Parathyroid adenoma (tissue), 2 donors: ENCODE results near the gene ENPP7.

ENCODE experiments used
- H2AFZ ChIP-seq: fragments of 300-600 bp; sonication (generic); one replicate; pipeline ENCODE4 v1.7.0; 2017; ENCODE audit warnings: antibody characterized with exemption, mild to moderate bottlenecking
- H3K27ac ChIP-seq: fragments of 300-600 bp; sonication (generic); one replicate; pipeline ENCODE4 v1.7.0; 2017
- H3K27me3 ChIP-seq: fragments of 300-600 bp; sonication (generic); one replicate; pipeline ENCODE4 v1.7.0; 2017; ENCODE audit warnings: low read length; ENCODE audit not compliant: control insufficient read depth, insufficient read depth
- H3K36me3 ChIP-seq: fragments of 300-600 bp; sonication (generic); one replicate; pipeline ENCODE4 v1.7.0; 2017; ENCODE audit warnings: low read length; ENCODE audit not compliant: control insufficient read depth, insufficient read depth
- H3K4me1 ChIP-seq: fragments of 300-600 bp; sonication (generic); one replicate; pipeline ENCODE4 v1.7.0; 2017; ENCODE audit warnings: control low read depth
- H3K4me2 ChIP-seq: fragments of 300-600 bp; sonication (generic); one replicate; pipeline ENCODE4 v1.7.0; 2017; ENCODE audit warnings: low read length
- H3K4me3 ChIP-seq: fragments of 300-600 bp; sonication (generic); one replicate; pipeline ENCODE4 v1.7.0; 2017; ENCODE audit warnings: low read depth, low read length
- H3K79me2 ChIP-seq: fragments of 300-600 bp; sonication (generic); one replicate; pipeline ENCODE4 v1.7.0; 2017; ENCODE audit warnings: control low read depth
- H3K9ac ChIP-seq: fragments of 300-600 bp; sonication (generic); one replicate; pipeline ENCODE4 v1.7.0; 2017; ENCODE audit warnings: mild to moderate bottlenecking
- H3K9me3 ChIP-seq: fragments of 300-600 bp; sonication (generic); one replicate; pipeline ENCODE4 v1.7.0; 2017; ENCODE audit warnings: low read length; ENCODE audit not compliant: control insufficient read depth
- CTCF ChIP-seq: fragments of 300-600 bp; sonication (generic); IDR thresholded peaks from one replicate; pipeline ENCODE4 v1.7.0; 2017; ENCODE audit warnings: antibody characterized with exemption, mild to moderate bottlenecking
- donor health status: primary hyperparathyroidism.

ENPP7 gene

DNA sequence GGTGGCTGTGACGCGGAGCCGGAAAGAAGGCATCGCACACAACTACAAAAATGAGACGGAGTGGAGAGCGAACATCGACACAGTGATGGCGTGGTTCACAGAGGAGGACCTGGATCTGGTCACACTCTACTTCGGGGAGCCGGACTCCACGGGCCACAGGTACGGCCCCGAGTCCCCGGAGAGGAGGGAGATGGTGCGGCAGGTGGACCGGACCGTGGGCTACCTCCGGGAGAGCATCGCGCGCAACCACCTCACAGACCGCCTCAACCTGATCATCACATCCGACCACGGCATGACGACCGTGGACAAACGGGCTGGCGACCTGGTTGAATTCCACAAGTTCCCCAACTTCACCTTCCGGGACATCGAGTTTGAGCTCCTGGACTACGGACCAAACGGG lies 4.4 kb downstream of the ENPP7 start:
- Histone ChIP-seq H3K4me3 (no peak overlapping the region), H3K9ac (no peak overlapping the region), H3K4me2 (no peak overlapping the region), H3K36me3 (no peaks in the 10 kb centered on the region), H3K27me3 (no peaks in the 10 kb centered on the region), H3K9me3 (no peaks in the 10 kb centered on the region), H3K27ac (no peak overlapping the region), H3K4me1 (no peaks in the 10 kb centered on the region), H3K79me2 (no peaks in the 10 kb centered on the region), H2AFZ (no peak overlapping the region)
- no peak for TF ChIP-seq CTCF

DNA sequence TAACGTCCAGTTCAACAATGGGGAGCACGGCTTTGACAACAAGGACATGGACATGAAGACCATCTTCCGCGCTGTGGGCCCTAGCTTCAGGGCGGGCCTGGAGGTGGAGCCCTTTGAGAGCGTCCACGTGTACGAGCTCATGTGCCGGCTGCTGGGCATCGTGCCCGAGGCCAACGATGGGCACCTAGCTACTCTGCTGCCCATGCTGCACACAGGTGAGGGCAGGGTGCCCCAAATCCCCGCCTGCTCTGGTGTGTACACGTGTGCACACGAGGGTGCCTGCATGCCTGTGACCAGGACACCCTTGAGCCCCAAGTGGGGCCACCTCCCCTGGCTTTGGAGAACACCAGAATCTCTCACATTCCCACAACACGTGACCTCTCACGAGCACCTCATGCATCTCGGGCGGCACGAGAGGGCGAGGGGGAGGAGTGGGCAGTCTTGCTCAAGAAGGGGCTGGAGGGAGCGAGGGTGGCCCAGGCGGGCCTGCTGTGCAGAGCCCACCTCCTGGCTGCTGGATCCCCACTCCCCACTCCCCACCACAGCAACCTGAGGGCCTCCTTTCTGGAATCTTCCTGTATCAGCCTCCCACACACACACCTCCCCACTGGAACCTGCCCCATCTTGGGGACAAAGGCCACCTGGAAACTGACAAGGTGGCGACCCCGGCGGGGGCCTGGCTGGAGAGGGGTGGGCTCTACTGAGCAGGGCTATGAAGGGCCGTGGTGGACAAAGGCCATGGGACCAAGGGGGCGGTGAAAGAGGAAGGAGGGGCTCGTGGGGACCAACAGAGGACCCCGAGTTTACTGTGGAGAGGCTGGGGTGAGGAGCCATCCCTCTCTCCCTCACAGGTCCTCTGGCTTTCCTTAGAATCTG lies 6.5 kb downstream of the ENPP7 start:
- H3K4me2 ChIP-seq: no peak overlapping the region
- no peak overlapping the region for H3K27ac ChIP-seq
- no peaks in the 10 kb centered on the region for H3K79me2 ChIP-seq
- H3K9me3 ChIP-seq: no peaks in the 10 kb centered on the region
- H3K9ac ChIP-seq: no peak overlapping the region
- no peaks in the 10 kb centered on the region for H3K27me3 ChIP-seq
- no peak overlapping the region for H2AFZ ChIP-seq
- no peaks in the 10 kb centered on the region for H3K4me1 ChIP-seq
- H3K36me3 ChIP-seq: no peaks in the 10 kb centered on the region
- H3K4me3 ChIP-seq: no peak overlapping the region
- no peak for TF ChIP-seq CTCF

GRCh38 chr17:79737922-79738578 lies 7.3 kb downstream of the ENPP7 start:
- Histone ChIP-seq H3K27ac (no peak overlapping the region), H3K4me1 (no peaks in the 10 kb centered on the region), H3K27me3 (no peaks in the 10 kb centered on the region), H3K9ac (no peak overlapping the region), H3K4me2 (no peak overlapping the region), H3K79me2 (no peaks in the 10 kb centered on the region), H3K4me3 (no peak overlapping the region), H2AFZ (no peak overlapping the region), H3K9me3 (no peaks in the 10 kb centered on the region), H3K36me3 (no peaks in the 10 kb centered on the region)
- TF ChIP-seq CTCF: no peak

DNA sequence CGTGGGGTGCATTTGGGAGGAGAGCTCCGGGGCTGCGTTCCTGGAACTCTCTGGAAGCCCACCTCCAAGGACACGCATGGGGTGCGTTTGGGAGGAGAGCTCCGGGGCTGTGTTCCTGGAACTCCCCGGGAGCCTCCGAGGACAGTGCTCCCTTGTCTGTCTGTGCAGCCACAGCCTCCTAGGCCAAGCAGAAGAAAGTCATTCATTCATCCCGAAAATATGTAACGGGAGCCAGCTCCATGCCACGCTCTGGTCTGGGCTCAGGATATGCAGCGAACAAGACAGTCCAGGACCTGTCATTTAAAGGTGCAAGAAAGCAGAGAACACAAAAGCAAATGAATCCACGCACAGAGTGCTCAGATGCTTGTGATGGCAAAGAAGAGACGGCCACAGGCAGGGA lies 7.9 kb downstream of the ENPP7 start:
- H3K27ac ChIP-seq: no peak overlapping the region
- H3K4me3 ChIP-seq: no peak overlapping the region
- TF ChIP-seq CTCF: no peak
- no peaks in the 10 kb centered on the region for H3K36me3 ChIP-seq
- no peaks in the 10 kb centered on the region for H3K79me2 ChIP-seq
- H3K4me2 ChIP-seq: no peak overlapping the region
- no peak overlapping the region for H2AFZ ChIP-seq
- H3K27me3 ChIP-seq: no peaks in the 10 kb centered on the region
- no peaks in the 10 kb centered on the region for H3K4me1 ChIP-seq
- H3K9me3 ChIP-seq: no peaks in the 10 kb centered on the region
- no peak overlapping the region for H3K9ac ChIP-seq
